Measurements from ENCODE around the gene SMNDC1.
A peak's percentile ranks its signal among the peaks of the same experiment; 100 is the strongest.

Gene SMNDC1

GRCh38 chr10:110326351-110327032 is 21.8 kb upstream of the SMNDC1 start:
- no peak for DNase-seq

- no peak for DNase-seq
Measured at GRCh38 chr10:110324805-110325280, 20.1 kb upstream of the SMNDC1 start.

- DNase-seq: no peak
Measured at GRCh38 chr10:110324201-110324804, 19.6 kb upstream of the SMNDC1 start.

DNA sequence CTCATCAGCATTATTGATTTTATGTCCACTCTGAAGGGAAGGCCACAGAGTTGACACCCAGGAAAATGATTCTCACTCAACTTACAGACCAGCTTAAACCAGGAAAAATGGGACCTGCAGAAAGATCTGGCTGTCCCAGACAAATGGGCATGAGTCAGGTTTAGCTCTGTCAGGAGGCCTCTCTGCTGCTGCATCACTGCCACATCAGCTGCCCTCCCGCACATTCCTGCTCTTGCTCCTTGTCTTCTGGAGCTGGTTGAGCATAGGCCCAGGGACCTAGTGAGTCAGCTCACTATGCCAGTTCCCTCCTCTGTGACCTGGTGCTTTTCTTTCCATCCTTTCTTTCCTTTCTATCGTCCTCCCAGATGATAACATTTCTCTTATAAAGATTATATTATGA is 18.8 kb upstream of the SMNDC1 start:
- no peak for DNase-seq

- no peak for DNase-seq
Measured at GRCh38 chr10:110321869-110322620, 17.3 kb upstream of the SMNDC1 start.

DNA sequence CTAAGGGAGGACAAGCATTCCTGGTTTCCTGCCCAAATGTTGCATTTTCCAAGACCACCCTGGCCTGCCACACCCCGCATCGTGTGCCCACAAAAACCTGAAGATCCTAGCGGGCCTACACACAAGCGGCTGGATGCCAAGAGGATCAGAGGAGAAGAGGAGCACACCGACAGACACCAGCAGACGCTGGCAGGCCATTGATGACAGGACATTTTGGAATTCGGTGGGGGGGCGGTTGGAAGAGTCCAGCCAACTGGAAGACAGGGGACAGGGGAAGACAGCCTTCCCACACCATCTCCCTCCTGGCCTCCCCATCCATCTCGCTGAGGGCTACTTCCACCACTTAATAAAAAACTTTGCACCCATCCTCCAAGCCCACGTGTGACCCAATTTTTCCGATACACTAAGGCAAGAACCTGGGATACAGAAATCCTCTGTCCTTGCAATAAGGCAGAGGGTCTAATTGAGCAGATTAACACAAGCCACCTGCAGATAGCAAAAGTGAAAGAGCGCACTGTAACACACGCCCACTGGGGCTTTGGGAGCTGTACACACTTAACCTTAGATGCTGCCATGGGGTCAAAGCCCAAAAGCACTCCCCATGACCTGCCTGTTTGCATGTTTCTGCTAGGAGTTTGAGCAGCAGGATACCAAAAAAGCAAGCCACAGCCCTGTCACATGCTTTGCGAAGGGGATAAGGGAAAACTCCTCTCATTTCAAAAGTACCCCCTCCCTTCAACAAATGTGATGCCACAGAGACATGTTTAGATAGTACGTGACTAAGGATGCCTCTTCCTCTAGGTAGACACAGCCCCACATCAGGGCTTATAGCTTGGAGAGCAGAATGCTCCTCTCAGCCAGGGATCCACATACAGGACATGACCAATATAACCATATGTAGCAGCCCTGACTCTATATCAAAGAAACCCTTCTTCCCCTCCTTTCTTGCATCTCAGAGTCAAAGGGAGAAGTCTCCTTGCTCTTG is 13.4 kb upstream of the SMNDC1 start:
- no peak for DNase-seq

GRCh38 chr10:110313674-110314073 is 9.0 kb upstream of the SMNDC1 start:
- DNase-seq: no peak

GRCh38 chr10:110312206-110312605 is 7.5 kb upstream of the SMNDC1 start:
- no peak for DNase-seq

DNA sequence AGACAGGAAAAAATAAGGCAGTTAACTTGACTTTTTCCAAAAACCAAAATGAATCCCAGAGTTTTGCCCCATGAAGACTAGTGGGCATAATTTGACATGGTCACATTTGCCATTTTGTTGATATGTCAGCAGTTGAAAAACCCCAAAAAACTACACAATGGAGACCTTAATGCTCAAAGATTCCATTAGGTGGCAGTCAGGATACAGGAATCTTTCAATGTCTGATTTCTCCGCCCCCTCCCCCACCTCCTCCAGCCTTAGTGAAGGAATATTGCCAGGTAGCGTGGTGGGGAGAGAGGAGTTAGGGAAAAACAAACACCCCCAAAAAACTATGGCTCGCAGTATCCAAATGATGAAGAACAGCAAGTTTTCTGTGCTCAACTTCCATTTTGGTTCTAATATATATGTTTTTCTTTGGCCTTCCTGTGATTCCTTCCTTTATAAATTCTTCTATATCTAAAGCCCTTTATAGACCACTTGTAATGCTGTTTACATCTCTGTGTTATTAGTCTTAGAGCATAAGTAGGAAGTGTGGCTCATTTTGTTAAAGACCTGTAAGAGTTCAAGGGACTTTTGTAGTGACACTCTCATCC is 6.7 kb upstream of the SMNDC1 start:
- peak; percentile 49 to 56 for DNase-seq

GRCh38 chr10:110310741-110311140 is 6.0 kb upstream of the SMNDC1 start:
- no peak for DNase-seq

GRCh38 chr10:110307805-110308204 is 3.1 kb upstream of the SMNDC1 start:
- DNase-seq: no peak

- DNase-seq: no peak
Measured at GRCh38 chr10:110306452-110306768, 1.7 kb upstream of the SMNDC1 start.

- peak; percentile 24 to 57 for DNase-seq
Measured at GRCh38 chr10:110305767-110306451, 1.2 kb upstream of the SMNDC1 start.

DNA sequence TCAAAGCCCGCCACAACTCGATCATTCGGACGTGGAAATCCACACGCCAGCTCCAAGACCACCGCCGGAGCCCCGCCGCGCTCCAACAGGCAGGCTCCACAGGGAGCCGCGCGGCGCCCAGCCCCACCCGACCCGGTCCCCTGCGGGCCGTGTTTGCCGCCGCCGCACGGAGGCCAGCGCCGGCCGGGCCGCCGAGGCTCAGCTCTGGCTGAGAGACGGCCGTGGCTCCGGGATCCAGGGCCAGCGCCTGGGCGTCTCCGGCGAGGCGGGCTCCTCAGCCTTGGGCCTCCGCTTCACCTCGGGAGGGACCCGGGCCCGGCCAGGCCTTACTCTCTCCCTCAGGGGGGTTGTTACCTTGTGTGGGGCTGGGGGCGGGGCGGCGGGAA is 333 bp downstream of the SMNDC1 start:
- DNase-seq: no peak

DNA sequence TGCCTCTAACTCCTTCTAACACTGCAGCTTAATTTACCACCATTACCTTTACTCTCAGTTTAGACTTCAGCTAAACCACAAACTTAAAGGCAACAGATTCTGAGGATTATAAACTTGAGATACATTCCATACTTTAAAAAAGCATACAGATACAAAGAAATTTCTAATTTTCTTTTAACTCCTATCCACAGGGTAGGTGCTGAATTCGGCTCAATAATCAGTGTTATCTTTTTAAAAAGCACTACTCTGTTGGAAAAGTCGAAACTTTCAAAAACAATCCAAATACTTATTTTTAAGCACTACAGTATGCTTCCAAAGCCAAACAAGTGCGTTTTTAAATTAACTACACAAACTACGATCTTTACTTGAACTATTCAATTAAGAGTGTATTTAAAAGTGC is 1.0 kb downstream of the SMNDC1 start:
- no peak for DNase-seq

GRCh38 chr10:110300486-110300986 is 4.2 kb downstream of the SMNDC1 start:
- no peak for DNase-seq

- DNase-seq: no peak
Measured at GRCh38 chr10:110296966-110297365, 7.8 kb downstream of the SMNDC1 start.

DNA sequence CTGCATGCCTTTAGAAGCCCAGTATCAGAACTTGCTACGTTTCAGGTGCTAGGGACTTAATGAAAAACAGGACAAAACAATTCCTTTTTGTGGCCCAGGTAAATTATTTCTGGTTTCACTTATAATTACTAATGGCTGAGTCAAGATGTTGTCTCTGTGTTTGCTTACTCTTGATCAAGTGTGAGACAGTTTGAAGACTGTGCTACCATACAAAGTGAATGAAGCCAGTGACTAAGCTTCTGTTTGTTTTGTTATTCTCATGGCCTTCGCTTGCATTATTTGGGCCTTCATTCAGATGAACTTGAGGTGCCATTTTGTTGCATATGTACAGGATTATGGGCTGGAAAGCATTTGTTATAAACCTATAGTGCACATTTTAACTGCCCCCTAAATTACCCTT is 17.9 kb downstream of the SMNDC1 start:
- no peak for DNase-seq

DNA sequence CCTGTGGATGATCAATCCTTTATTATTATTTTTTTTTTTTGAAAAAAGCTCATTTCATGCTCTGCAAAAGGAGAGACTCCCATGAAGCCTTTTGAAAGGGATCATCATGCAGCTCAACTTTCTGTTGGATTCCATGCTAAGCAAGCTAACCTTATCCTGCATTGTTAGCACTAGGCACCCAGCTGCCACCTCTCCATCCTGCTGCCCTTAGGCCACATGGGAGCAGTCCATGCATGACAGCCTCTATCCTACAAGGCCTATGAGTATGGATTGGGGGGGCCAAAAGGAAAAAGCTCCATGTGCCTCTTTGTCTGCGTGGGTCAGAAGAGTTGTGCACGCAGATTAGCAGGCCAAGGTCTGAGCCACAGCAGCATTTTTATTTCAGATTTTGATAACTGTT is 19.2 kb downstream of the SMNDC1 start:
- DNase-seq: no peak

- no peak for DNase-seq
Measured at GRCh38 chr10:110284262-110284661, 20.5 kb downstream of the SMNDC1 start.

DNA sequence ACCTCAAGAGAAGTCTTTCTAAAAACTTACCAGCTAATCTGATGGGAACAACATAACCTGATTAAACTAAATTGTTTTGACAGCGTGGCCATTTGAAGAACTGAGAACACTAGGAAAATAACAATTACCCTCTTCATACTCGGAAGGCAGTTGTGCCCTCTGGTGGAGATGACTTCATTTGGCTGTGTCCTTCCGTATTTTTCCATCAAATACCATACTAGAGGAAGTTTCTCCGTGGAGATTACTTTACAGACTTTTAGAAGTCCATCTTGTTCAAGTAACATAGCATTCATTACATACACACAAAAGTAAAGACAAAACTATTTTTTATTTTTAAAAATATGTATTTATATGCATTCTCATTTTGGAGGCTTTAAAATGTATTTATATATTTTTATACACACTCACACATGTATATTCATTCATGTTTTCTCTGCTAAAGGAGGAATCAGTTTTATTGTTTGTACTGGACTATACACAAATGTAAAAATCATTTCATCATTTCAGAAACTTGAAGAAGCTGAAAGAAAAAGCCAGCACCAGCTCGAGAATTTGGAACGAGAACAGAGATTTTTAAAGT is 25.2 kb downstream of the SMNDC1 start:
- peak; percentile 40 to 54 for DNase-seq
